HepG2 (cell line): ENCODE data around the gene YTHDF1. TPM values are rescaled to one million over a fixed set of nuclear protein-coding genes. Genes with fewer than 3 reads are reported as not detected.

Source experiments
- ATAC-seq: fragments of 200-7000 bp; cut with Tn5 transposase; 3 replicates; pipeline ENCODE4 v1.9.1; 2020; ENCODE audit warnings: mild to moderate bottlenecking, moderate library complexity
- BruUV-seq: library from RNA; stranded (reverse); fragments of 400-500 nt; replicated peaks from 2 replicates; lab custom pipeline; 2021; lab: Mats Ljungman, UMichigan
- CTCF ChIA-PET: fragments of 300-600 bp; formaldehyde crosslinking; extraction: SDS; loops from one replicate; lab custom pipeline; 2021; ENCODE audit warnings: low total read pairs, inconsistent platforms, low intra/inter-chr PET ratio; lab: Yijun Ruan, JAX
- POLR2A ChIA-PET: fragments of 350-600 bp; sonication (Branson Sonifier 250); formaldehyde crosslinking; loops from one replicate; lab custom pipeline; 2020; ENCODE audit warnings: antibody characterized with exemption, inconsistent platforms; lab: Yijun Ruan, JAX
- DNase-seq: peaks from one replicate; pipeline ENCODE4 v3.0.0-alpha.2; 2015; ENCODE audit warnings: low spot score
- FAIRE-seq: peaks from 3 replicates; lab custom pipeline; 2011; peaks lifted over from hg19 to GRCh38; lab: Jason Lieb, UNC
- H2AFZ ChIP-seq: one replicate; pipeline ENCODE4 v1.6.1; 2011; ENCODE audit warnings: low read length, inconsistent platforms
- H3K27ac ChIP-seq: fragments of 300-600 bp; 3 replicates; pipeline ENCODE4 v1.8.0; 2011; ENCODE audit warnings: mixed run types, mild to moderate bottlenecking, mixed read lengths, low read length, inconsistent platforms; ENCODE audit not compliant: insufficient read depth; ENCODE audit errors: extremely low read length
- H3K27me3 ChIP-seq, 2 experiments: fragments of 200-600 bp in 1 of 2; 2 replicates in 1 of 2; 3 replicates in 1 of 2; pipeline versions ENCODE4 v1.6.0 to v1.8.0; 2011; ENCODE audit warnings: low read length in 2 of 2, mild to moderate bottlenecking in 2 of 2, moderate library complexity in 2 of 2, inconsistent platforms in 1 of 2; ENCODE audit not compliant: insufficient read depth in 2 of 2, control insufficient read depth in 1 of 2
- H3K36me3 ChIP-seq, 2 experiments: fragments of 200-600 bp in 1 of 2; replicated peaks in 1 of 2; 2 replicates in 1 of 2; 3 replicates in 1 of 2; pipeline versions ENCODE4 v1.5.1 to v1.8.0; 2011; ENCODE audit warnings: low read length in 2 of 2, inconsistent platforms in 1 of 2; ENCODE audit not compliant: insufficient read depth in 2 of 2, control insufficient read depth in 1 of 2
- H3K4me1 ChIP-seq: 2 replicates; pipeline ENCODE4 v1.5.1; 2012; ENCODE audit warnings: low read length, inconsistent platforms; ENCODE audit not compliant: insufficient read depth
- H3K4me2 ChIP-seq: 2 replicates; pipeline ENCODE4 v1.6.0; 2011; ENCODE audit warnings: low read depth, low read length, inconsistent platforms
- H3K4me3 ChIP-seq, 3 experiments: fragments of 200-600 bp in 1 of 3; sonication (generic), shearing (Covaris generic) in 1 of 3; replicated peaks in 1 of 3; 2 replicates each; pipeline ENCODE4 v1.5.1; 2011 to 2016; ENCODE audit warnings: low read length in 3 of 3, inconsistent platforms in 2 of 3, low read depth in 2 of 3, mild to moderate bottlenecking in 2 of 3, control low read depth in 1 of 3, mixed read lengths in 1 of 3; ENCODE audit not compliant: insufficient read depth in 1 of 3
- H3K79me2 ChIP-seq: one replicate; pipeline ENCODE4 v1.6.1; 2011; ENCODE audit warnings: low read length, inconsistent platforms; ENCODE audit not compliant: insufficient read depth
- H3K9ac ChIP-seq: 2 replicates; pipeline ENCODE4 v1.6.0; 2011; ENCODE audit warnings: mild to moderate bottlenecking, low read depth, low read length, inconsistent platforms; ENCODE audit not compliant: insufficient read depth
- H3K9me3 ChIP-seq: 2 replicates; pipeline ENCODE4 v1.5.1; 2012; ENCODE audit warnings: mild to moderate bottlenecking, low read length
- H4K20me1 ChIP-seq: 2 replicates; pipeline ENCODE4 v1.6.0; 2011; ENCODE audit warnings: inconsistent platforms, mild to moderate bottlenecking, low read length, moderate library complexity; ENCODE audit not compliant: insufficient read depth
- GTF3A ChIP-seq: sonication (generic); formaldehyde crosslinking; conservative IDR thresholded peaks from 2 replicates; pipeline ENCODE4 v1.4.0; 2020; ENCODE audit warnings: mild to moderate bottlenecking, missing genetic modification reagents
- IRX3 ChIP-seq: sonication (generic); formaldehyde crosslinking; IDR thresholded peaks from 2 replicates; pipeline ENCODE4 v1.8.1; 2023; ENCODE audit warnings: mild to moderate bottlenecking, low read depth, missing genetic modification reagents, borderline replicate concordance
- NR1H2 ChIP-seq: sonication (generic); formaldehyde crosslinking; IDR thresholded peaks from 2 replicates; pipeline ENCODE4 v1.8.1; 2022; ENCODE audit warnings: low read depth, missing genetic modification reagents, borderline replicate concordance
- NR3C1 ChIP-seq: sonication (generic); formaldehyde crosslinking; IDR thresholded peaks from 2 replicates; pipeline ENCODE4 v1.4.0; 2020; ENCODE audit warnings: missing genetic modification reagents
- SRY ChIP-seq: sonication (generic); formaldehyde crosslinking; IDR thresholded peaks from 2 replicates; pipeline ENCODE4 v1.8.0; 2022; ENCODE audit warnings: mild to moderate bottlenecking, missing genetic modification reagents
- ZNF33A ChIP-seq: sonication (generic); formaldehyde crosslinking; IDR thresholded peaks from 2 replicates; pipeline ENCODE4 v1.5.1; 2020; ENCODE audit warnings: missing genetic modification reagents, mild to moderate bottlenecking, moderate library complexity, borderline replicate concordance
- ZNF414 ChIP-seq: sonication (generic); formaldehyde crosslinking; IDR thresholded peaks from 2 replicates; pipeline ENCODE4 v1.5.0; 2020; ENCODE audit warnings: missing genetic modification reagents
- ZNF660 ChIP-seq: sonication (generic); formaldehyde crosslinking; IDR thresholded peaks from 2 replicates; pipeline ENCODE4 v1.5.1; 2020; ENCODE audit warnings: mild to moderate bottlenecking, low read depth, missing genetic modification reagents, borderline replicate concordance
- ZNF772 ChIP-seq: sonication (generic); formaldehyde crosslinking; IDR thresholded peaks from 2 replicates; pipeline ENCODE4 v1.5.0; 2020; ENCODE audit warnings: mild to moderate bottlenecking, missing genetic modification reagents
- WGBS: methylation state at CpG from one replicate; pipeline ENCODE4 v1.1.6; 2017; ENCODE audit warnings: low lambda C conversion rate; 5-methylcytosine and 5-hydroxymethylcytosine counted together
- in situ Hi-C: cut with HindIII; loops from 2 replicates; pipeline ENCODE4 v1.10.0; 2017; ENCODE audit warnings: low pct_unique_long_range_greater_than_20kb; ENCODE audit not compliant: extremely low pct_ligation_motif_present
- intact Hi-C: fragments of 100-400 bp; cut with micrococcal nuclease; formaldehyde crosslinking; loops from one replicate; pipeline ENCODE4 v1.10.0; 2022; ENCODE audit not compliant: unreplicated experiment
- polyA plus RNA-seq, 8 experiments: library from polyadenylated mRNA; depleted of rRNA in 3 of 8; stranded (reverse) in 7 of 8; unstranded in 1 of 8; fragments of >200 nt; fragmentation: Illumina TruSeq in 4 of 8; extraction: Trizol in 4 of 8; gene quantifications; 2 replicates each; pipeline versions ENCODE4 v1.2.1 to v1.2.3, GENCODE V29; 2011 to 2016; ENCODE audit warnings: low read depth in 4 of 8, missing spikeins in 1 of 8, mixed read lengths in 1 of 8; ENCODE audit not compliant: insufficient read depth in 1 of 8
- total RNA-seq, 5 experiments: library from RNA; depleted of rRNA; stranded (reverse); fragments of >200 nt; fragmentation: Illumina TruSeq; extraction: Trizol; gene quantifications; 2 replicates each; pipeline ENCODE4 v1.2.3, GENCODE V29; 2016; ENCODE audit warnings: low read depth in 1 of 5
- TF ChIP-seq, protein P1 (sequence below): sonication (generic); formaldehyde crosslinking; IDR thresholded peaks from 2 replicates; pipeline ENCODE4 v1.5.1; 2020; ENCODE audit warnings: missing genetic modification reagents, mild to moderate bottlenecking, borderline replicate concordance
- TF ChIP-seq, protein P2 (sequence below): sonication (generic); formaldehyde crosslinking; IDR thresholded peaks from 2 replicates; pipeline ENCODE4 v1.4.0; 2020; ENCODE audit warnings: missing genetic modification reagents, borderline replicate concordance
- TF ChIP-seq, protein P3 (sequence below): sonication (generic); formaldehyde crosslinking; IDR thresholded peaks from 2 replicates; pipeline ENCODE4 v1.4.0; 2020; ENCODE audit warnings: mild to moderate bottlenecking, low read depth, missing genetic modification reagents

YTHDF1 gene
- total and polyA plus RNA-seq, 2 of the 13 experiments (the other 11 are each of a cell fraction or from before 2014, with no cell fraction given), result 34.5 to 37.7 TPM

DNA sequence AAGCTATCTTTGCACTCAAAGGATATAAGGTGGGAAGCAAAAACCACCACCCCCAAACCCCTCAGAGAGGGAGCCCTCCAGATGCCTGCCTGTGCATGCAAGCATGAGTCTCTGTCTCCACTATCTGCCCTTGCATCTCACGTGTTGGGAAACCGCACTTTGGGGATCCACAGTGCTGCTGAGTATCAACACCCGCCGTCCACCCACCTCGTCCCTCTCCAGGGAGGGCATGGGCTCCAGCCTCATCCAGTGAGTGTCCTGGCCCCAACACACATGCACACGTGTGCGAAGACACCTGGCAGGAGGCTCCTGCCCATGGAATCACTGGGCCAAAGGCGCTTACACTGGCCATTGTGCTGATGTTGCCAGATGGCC lies 3.5 kb upstream of the YTHDF1 start:
- H2AFZ ChIP-seq, result no peak overlapping the region
- DNase-seq (no peak), ATAC-seq (no peak), FAIRE-seq (no peak)
- peaks cover 11% of the 10 kb centered on the region for H3K79me2 ChIP-seq
- no peak overlapping the region for H3K4me3 ChIP-seq
- H3K9me3 ChIP-seq, result no peaks in the 10 kb centered on the region
- no peak overlapping the region for H3K9ac ChIP-seq
- POLR2A ChIA-PET, result no interaction called here
- no TSS peak for BruUV-seq
- H3K27ac ChIP-seq, result no peak overlapping the region
- no peak for TF ChIP-seq NR3C1 (CRISPR knock-in tag)
- no peak for TF ChIP-seq GTF3A (CRISPR knock-in tag)
- TF ChIP-seq NR1H2, result no peak
- TF ChIP-seq SRY (CRISPR knock-in tag), result no peak
- TF ChIP-seq ZNF660 (CRISPR knock-in tag), result no peak
- no peak for TF ChIP-seq ZNF772 (CRISPR knock-in tag)
- TF ChIP-seq, protein P1, sequence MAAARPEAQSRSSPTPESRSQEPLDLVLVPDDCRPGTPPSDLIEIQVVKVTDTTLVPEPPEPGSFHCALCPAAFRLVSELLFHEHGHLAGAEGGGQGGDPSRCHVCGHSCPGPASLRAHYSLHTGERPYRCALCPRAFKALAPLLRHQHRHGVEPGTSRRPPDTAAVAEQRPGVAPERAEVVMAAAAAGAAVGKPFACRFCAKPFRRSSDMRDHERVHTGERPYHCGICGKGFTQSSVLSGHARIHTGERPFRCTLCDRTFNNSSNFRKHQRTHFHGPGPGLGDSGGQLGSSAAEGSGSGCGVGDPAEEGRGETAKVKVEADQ (CRISPR knock-in tag), result no peak
- TF ChIP-seq, protein P2, sequence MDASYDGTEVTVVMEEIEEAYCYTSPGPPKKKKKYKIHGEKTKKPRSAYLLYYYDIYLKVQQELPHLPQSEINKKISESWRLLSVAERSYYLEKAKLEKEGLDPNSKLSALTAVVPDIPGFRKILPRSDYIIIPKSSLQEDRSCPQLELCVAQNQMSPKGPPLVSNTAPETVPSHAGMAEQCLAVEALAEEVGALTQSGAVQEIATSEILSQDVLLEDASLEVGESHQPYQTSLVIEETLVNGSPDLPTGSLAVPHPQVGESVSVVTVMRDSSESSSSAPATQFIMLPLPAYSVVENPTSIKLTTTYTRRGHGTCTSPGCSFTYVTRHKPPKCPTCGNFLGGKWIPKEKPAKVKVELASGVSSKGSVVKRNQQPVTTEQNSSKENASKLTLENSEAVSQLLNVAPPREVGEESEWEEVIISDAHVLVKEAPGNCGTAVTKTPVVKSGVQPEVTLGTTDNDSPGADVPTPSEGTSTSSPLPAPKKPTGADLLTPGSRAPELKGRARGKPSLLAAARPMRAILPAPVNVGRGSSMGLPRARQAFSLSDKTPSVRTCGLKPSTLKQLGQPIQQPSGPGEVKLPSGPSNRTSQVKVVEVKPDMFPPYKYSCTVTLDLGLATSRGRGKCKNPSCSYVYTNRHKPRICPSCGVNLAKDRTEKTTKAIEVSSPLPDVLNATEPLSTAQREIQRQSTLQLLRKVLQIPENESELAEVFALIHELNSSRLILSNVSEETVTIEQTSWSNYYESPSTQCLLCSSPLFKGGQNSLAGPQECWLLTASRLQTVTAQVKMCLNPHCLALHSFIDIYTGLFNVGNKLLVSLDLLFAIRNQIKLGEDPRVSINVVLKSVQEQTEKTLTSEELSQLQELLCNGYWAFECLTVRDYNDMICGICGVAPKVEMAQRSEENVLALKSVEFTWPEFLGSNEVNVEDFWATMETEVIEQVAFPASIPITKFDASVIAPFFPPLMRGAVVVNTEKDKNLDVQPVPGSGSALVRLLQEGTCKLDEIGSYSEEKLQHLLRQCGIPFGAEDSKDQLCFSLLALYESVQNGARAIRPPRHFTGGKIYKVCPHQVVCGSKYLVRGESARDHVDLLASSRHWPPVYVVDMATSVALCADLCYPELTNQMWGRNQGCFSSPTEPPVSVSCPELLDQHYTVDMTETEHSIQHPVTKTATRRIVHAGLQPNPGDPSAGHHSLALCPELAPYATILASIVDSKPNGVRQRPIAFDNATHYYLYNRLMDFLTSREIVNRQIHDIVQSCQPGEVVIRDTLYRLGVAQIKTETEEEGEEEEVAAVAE, result no peak
- no peak for TF ChIP-seq IRX3 (CRISPR knock-in tag)
- TF ChIP-seq, protein P3, sequence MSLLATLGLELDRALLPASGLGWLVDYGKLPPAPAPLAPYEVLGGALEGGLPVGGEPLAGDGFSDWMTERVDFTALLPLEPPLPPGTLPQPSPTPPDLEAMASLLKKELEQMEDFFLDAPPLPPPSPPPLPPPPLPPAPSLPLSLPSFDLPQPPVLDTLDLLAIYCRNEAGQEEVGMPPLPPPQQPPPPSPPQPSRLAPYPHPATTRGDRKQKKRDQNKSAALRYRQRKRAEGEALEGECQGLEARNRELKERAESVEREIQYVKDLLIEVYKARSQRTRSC (CRISPR knock-in tag), result no peak
- no peak for TF ChIP-seq ZNF33A (CRISPR knock-in tag)
- TF ChIP-seq ZNF414 (CRISPR knock-in tag), result no peak
- CTCF ChIA-PET, result no interaction called here
- 17% methylated on average over 8 of the region's 8 CpGs for WGBS
- intact Hi-C loops, result loop anchor here (5.0 kb wide), 1 partner anchor 37 kb away; no protein-coding TSS in a partner anchor
- peaks cover 28 to 62% of the 10 kb centered on the region in 2 experiments; a peak in 4 of 5 replicates for H3K27me3 ChIP-seq
- H4K20me1 ChIP-seq, result peaks cover 10% of the 10 kb centered on the region
- H3K4me2 ChIP-seq, result no peak overlapping the region
- in situ Hi-C loops, result no loop called here
- peaks cover 0 to 5% of the 10 kb centered on the region in 2 experiments; a peak in 3 of 5 replicates for H3K36me3 ChIP-seq
- peaks cover 31% of the 10 kb centered on the region for H3K4me1 ChIP-seq
